Liver (tissue), 9 donors: ENCODE results near the gene UBXN1. TPM values are rescaled to one million over a fixed set of nuclear protein-coding genes. Genes with fewer than 3 reads are reported as not detected.

Experiments
- DNase-seq: peaks from one replicate; pipeline ENCODE4 v3.0.0-alpha.2; 2017; ENCODE audit warnings: low spot score
- H3K27ac ChIP-seq, 2 donors: one replicate each; pipeline ENCODE4 v1.7.0; 2013; ENCODE audit warnings: inconsistent platforms in 2 of 2, low read length in 2 of 2, control low read depth in 1 of 2, low read depth in 1 of 2, mild to moderate bottlenecking in 1 of 2
- H3K27me3 ChIP-seq, 4 donors: one replicate each; pipeline versions ENCODE4 v1.6.1 to v1.7.0; 2013; ENCODE audit warnings: low read length in 3 of 4, inconsistent platforms in 1 of 4, mild to moderate bottlenecking in 1 of 4, moderate library complexity in 1 of 4; ENCODE audit not compliant: control insufficient read depth in 4 of 4, insufficient read depth in 4 of 4
- H3K36me3 ChIP-seq, 4 donors: one replicate each; pipeline versions ENCODE4 v1.6.1 to v1.7.0; 2013; ENCODE audit warnings: low read length in 3 of 4, mild to moderate bottlenecking in 3 of 4, low read depth in 1 of 4, moderate library complexity in 1 of 4; ENCODE audit not compliant: control insufficient read depth in 4 of 4, insufficient read depth in 3 of 4
- H3K4me1 ChIP-seq, 4 donors: one replicate each; pipeline versions ENCODE4 v1.6.1 to v1.7.0; 2013; ENCODE audit warnings: low read length in 3 of 4, mild to moderate bottlenecking in 3 of 4, moderate library complexity in 1 of 4; ENCODE audit not compliant: control insufficient read depth in 4 of 4, insufficient read depth in 4 of 4
- H3K4me3 ChIP-seq, 3 donors: one replicate each; pipeline versions ENCODE4 v1.6.1 to v1.7.0; 2013; ENCODE audit warnings: low read length in 3 of 3, control low read depth in 1 of 3, low read depth in 1 of 3, mild to moderate bottlenecking in 1 of 3
- H3K9ac ChIP-seq, 2 donors: one replicate each; pipeline ENCODE4 v1.7.0; 2013; ENCODE audit warnings: low read length in 2 of 2, mild to moderate bottlenecking in 2 of 2, moderate library complexity in 2 of 2, control low read depth in 1 of 2, low read depth in 1 of 2
- H3K9me3 ChIP-seq, 4 donors: one replicate each; pipeline versions ENCODE4 v1.6.1 to v1.7.0; 2013; ENCODE audit warnings: low read length in 3 of 4; ENCODE audit not compliant: control insufficient read depth in 4 of 4
- EGR1 ChIP-seq, 2 donors: IDR thresholded peaks; 2 replicates each; pipeline ENCODE4 v1.6.1; 2016 to 2018; ENCODE audit warnings: antibody characterized with exemption in 2 of 2, low read depth in 2 of 2
- FOXA1 ChIP-seq: IDR thresholded peaks from 2 replicates; pipeline ENCODE4 v1.6.1; 2016; ENCODE audit warnings: antibody characterized with exemption
- FOXA2 ChIP-seq: IDR thresholded peaks from 2 replicates; pipeline ENCODE4 v1.6.1; 2016; ENCODE audit warnings: antibody characterized with exemption
- GABPA ChIP-seq, 2 donors: IDR thresholded peaks in 1 of 2; conservative IDR thresholded peaks in 1 of 2; 2 replicates each; pipeline ENCODE4 v1.6.1; 2016; ENCODE audit warnings: antibody characterized with exemption in 2 of 2, mild to moderate bottlenecking in 1 of 2, moderate library complexity in 1 of 2
- HNF4A ChIP-seq, 2 donors: conservative IDR thresholded peaks; 2 replicates each; pipeline ENCODE4 v1.6.1; 2016; ENCODE audit warnings: antibody characterized with exemption in 2 of 2, mild to moderate bottlenecking in 2 of 2
- HNF4G ChIP-seq: IDR thresholded peaks from 2 replicates; pipeline ENCODE4 v1.6.1; 2016; ENCODE audit warnings: antibody characterized with exemption
- MAX ChIP-seq: IDR thresholded peaks from 2 replicates; pipeline ENCODE4 v1.6.1; 2016; ENCODE audit warnings: antibody characterized with exemption
- NR2F2 ChIP-seq: IDR thresholded peaks from 2 replicates; pipeline ENCODE4 v1.6.1; 2016; ENCODE audit warnings: antibody characterized with exemption
- RAD21 ChIP-seq, 2 donors: IDR thresholded peaks; 2 replicates each; pipeline ENCODE4 v1.6.1; 2016; ENCODE audit warnings: antibody characterized with exemption in 2 of 2, mild to moderate bottlenecking in 2 of 2
- REST ChIP-seq: IDR thresholded peaks from 2 replicates; pipeline ENCODE4 v1.6.1; 2016; ENCODE audit warnings: antibody characterized with exemption, mild to moderate bottlenecking
- TAF1 ChIP-seq: conservative IDR thresholded peaks from 2 replicates; pipeline ENCODE4 v1.6.1; 2016; ENCODE audit warnings: antibody characterized with exemption, mild to moderate bottlenecking
- YY1 ChIP-seq: IDR thresholded peaks from 2 replicates; pipeline ENCODE4 v1.6.1; 2016; ENCODE audit warnings: antibody characterized with exemption, mild to moderate bottlenecking
- ZBTB33 ChIP-seq: IDR thresholded peaks from 2 replicates; pipeline ENCODE4 v1.6.1; 2016; ENCODE audit warnings: antibody characterized with exemption
- WGBS: extraction: QIAGEN DNeasy Blood & Tissue Kit; methylation state at CpG from one replicate; pipeline ENCODE4 v1.1.7; 2013; 5-methylcytosine and 5-hydroxymethylcytosine counted together
- polyA plus RNA-seq, 2 donors: library from polyadenylated mRNA; stranded (reverse) in 1 of 2; unstranded in 1 of 2; fragments of 200-250 nt in 1 of 2; fragments of >200 nt in 1 of 2; fragmentation: Nextera tagmentation in 1 of 2; extraction: Ambion mirVana in 1 of 2; gene quantifications; one replicate each; pipeline versions ENCODE4 v1.2.1 to v1.2.3, GENCODE V29; 2013 to 2015
- total RNA-seq, 2 donors: library from RNA; depleted of rRNA; stranded (reverse); fragments of >200 nt; gene quantifications; one replicate each; pipeline ENCODE4 v1.2.3, GENCODE V29; 2014
- TF ChIP-seq, protein P1 (sequence below): fragments of 150-350 bp; IDR thresholded peaks from 2 replicates; pipeline ENCODE4 v1.5.1; 2017; ENCODE audit warnings: improper control_type of control experiment, low read depth, low read length; ENCODE audit not compliant: missing input control
- TF ChIP-seq, protein P2 (sequence below): IDR thresholded peaks from 2 replicates; pipeline ENCODE4 v1.6.1; 2016; ENCODE audit warnings: antibody characterized with exemption
- donor health status: healthy.
- donor health status: healthy.
- donor health status: healthy.
- donor health status: healthy.
- donor health status: healthy.

The UBXN1 gene
- total and polyA plus RNA-seq, 4 donors = 31.4 to 45.7 (median 41.2) TPM

GRCh38 chr11:62712861-62713260, 34.0 kb upstream of the UBXN1 start:
- Histone ChIP-seq H3K4me3 (no peak overlapping the region), H3K4me1 (peaks cover 17 to 65% (median 50%) of the 10 kb centered on the region in 4 donors), H3K27ac (peak overlapping the region; percentile 86 to 94), H3K9ac (peak overlapping the region in 1 of 2 donors; percentile 60), H3K36me3 (peaks cover 3 to 36% (median 35%) of the 10 kb centered on the region in 4 donors), H3K9me3 (no peaks in the 10 kb centered on the region), H3K27me3 (no peaks in the 10 kb centered on the region)
- DNase-seq = no peak
- 24% methylated on average over 3 of the region's 3 CpGs for WGBS
- no peak for TF ChIP-seq TAF1
- no peak for TF ChIP-seq FOXA1
- TF ChIP-seq RAD21 (IDR thresholded peaks at IDR 0.05) = no peak
- TF ChIP-seq, protein P1, sequence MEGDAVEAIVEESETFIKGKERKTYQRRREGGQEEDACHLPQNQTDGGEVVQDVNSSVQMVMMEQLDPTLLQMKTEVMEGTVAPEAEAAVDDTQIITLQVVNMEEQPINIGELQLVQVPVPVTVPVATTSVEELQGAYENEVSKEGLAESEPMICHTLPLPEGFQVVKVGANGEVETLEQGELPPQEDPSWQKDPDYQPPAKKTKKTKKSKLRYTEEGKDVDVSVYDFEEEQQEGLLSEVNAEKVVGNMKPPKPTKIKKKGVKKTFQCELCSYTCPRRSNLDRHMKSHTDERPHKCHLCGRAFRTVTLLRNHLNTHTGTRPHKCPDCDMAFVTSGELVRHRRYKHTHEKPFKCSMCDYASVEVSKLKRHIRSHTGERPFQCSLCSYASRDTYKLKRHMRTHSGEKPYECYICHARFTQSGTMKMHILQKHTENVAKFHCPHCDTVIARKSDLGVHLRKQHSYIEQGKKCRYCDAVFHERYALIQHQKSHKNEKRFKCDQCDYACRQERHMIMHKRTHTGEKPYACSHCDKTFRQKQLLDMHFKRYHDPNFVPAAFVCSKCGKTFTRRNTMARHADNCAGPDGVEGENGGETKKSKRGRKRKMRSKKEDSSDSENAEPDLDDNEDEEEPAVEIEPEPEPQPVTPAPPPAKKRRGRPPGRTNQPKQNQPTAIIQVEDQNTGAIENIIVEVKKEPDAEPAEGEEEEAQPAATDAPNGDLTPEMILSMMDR = no peak
- no peak for TF ChIP-seq NR2F2
- TF ChIP-seq GABPA (IDR thresholded peaks at IDR 0.05 in 1 of 2, conservative IDR thresholded peaks at IDR 0.05 in 1 of 2) = no peak
- TF ChIP-seq REST = no peak
- no peak for TF ChIP-seq HNF4G
- TF ChIP-seq MAX = no peak

DNA sequence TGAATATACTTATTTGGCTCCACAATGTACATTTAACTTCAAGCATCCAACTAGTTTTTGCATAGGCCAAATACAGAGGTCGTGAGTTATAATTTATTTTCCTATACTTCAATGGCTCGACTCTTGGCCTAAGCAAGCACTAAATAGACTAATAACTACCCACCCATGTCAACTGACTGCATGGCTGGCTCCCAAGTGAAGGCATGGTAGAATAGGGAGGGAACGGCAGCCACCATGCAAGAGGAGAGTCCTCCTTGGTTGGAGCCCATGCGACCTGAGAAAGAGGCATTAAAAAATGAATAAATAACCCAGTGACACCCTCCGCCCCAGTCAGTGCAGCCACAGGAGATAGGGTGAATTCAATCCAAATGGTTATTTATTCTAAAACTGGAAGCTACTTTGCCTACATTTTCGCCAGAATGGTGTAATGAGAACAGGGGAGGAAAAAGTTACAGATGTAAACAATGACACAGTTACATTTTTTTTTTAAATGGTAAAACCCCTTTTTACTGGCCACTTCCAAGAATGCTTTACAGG, 33.5 kb upstream of the UBXN1 start:
- Histone ChIP-seq H3K36me3 (peaks cover 3 to 31% (median 30%) of the 10 kb centered on the region in 4 donors), H3K27me3 (no peaks in the 10 kb centered on the region), H3K9ac (peak overlapping the region in 1 of 2 donors; percentile 49)

More for the DNA sequence above, 33.5 kb upstream of the UBXN1 start:
- Histone ChIP-seq H3K27ac (peak overlapping the region; percentile 86 to 94), H3K9me3 (no peaks in the 10 kb centered on the region), H3K4me1 (peaks cover 17 to 65% (median 50%) of the 10 kb centered on the region in 4 donors), H3K4me3 (no peak overlapping the region)
- DNase-seq = no peak
- WGBS = 57% methylated on average over 6 of the region's 6 CpGs
- TF ChIP-seq FOXA2 = no peak
- no peak for TF ChIP-seq ZBTB33
- no peak for TF ChIP-seq HNF4G
- no peak for TF ChIP-seq TAF1
- no peak for TF ChIP-seq FOXA1
- TF ChIP-seq NR2F2 = no peak
- no peak for TF ChIP-seq HNF4A (conservative IDR thresholded peaks at IDR 0.05)
- no peak for TF ChIP-seq GABPA (IDR thresholded peaks at IDR 0.05 in 1 of 2, conservative IDR thresholded peaks at IDR 0.05 in 1 of 2)
- TF ChIP-seq, protein P2, sequence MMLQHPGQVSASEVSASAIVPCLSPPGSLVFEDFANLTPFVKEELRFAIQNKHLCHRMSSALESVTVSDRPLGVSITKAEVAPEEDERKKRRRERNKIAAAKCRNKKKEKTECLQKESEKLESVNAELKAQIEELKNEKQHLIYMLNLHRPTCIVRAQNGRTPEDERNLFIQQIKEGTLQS = no peak
- no peak for TF ChIP-seq REST
- TF ChIP-seq EGR1 (IDR thresholded peaks at IDR 0.05; ENCODE audit: low read depth in 2 of 2) = no peak
- TF ChIP-seq RAD21 (IDR thresholded peaks at IDR 0.05) = no peak
- no peak for TF ChIP-seq YY1
